HG03066 (cell line): ENCODE measurements around the gene NR2F1.

Experiments used
- ATAC-seq: cut with Tn5 transposase; IDR thresholded peaks from one replicate; pipeline ENCODE4 v1.9.1; 2021; ENCODE audit warnings: low read depth; ENCODE audit not compliant: unreplicated experiment

NR2F1 gene

GRCh38 chr5:93577854-93578812 is 4.9 kb upstream of the NR2F1 start:
- no peak for ATAC-seq

GRCh38 chr5:93578813-93579691 is 4.0 kb upstream of the NR2F1 start:
- no peak for ATAC-seq

GRCh38 chr5:93579692-93580062 is 3.3 kb upstream of the NR2F1 start:
- ATAC-seq, result no peak

GRCh38 chr5:93580063-93580926 is 2.7 kb upstream of the NR2F1 start:
- ATAC-seq, result no peak

- peak; percentile 19 for ATAC-seq
Measured at GRCh38 chr5:93580927-93581445, 2.0 kb upstream of the NR2F1 start, which contains the start of gene NR2F1-AS1. TSS of gene NR2F1-AS1 (minus strand) at chr5:93581219.

GRCh38 chr5:93582167-93582462 is 907 bp upstream of the NR2F1 start:
- no peak for ATAC-seq

- ATAC-seq, result no peak
Measured at GRCh38 chr5:93583439-93583767, 381 bp downstream of the NR2F1 start.

GRCh38 chr5:93583768-93584595 is 960 bp downstream of the NR2F1 start:
- ATAC-seq, result no peak

- no peak for ATAC-seq
Measured at GRCh38 chr5:93584596-93585040, 1.6 kb downstream of the NR2F1 start.

- ATAC-seq, result no peak
Measured at GRCh38 chr5:93585041-93585766, 2.2 kb downstream of the NR2F1 start.

GRCh38 chr5:93585767-93586385 is 2.9 kb downstream of the NR2F1 start:
- no peak for ATAC-seq

GRCh38 chr5:93586736-93587596 is 3.9 kb downstream of the NR2F1 start:
- ATAC-seq, result no peak

GRCh38 chr5:93587597-93588351 is 4.8 kb downstream of the NR2F1 start:
- ATAC-seq, result no peak

- no peak for ATAC-seq
Measured at GRCh38 chr5:93588352-93589151, 5.5 kb downstream of the NR2F1 start.

- no peak for ATAC-seq
Measured at GRCh38 chr5:93589152-93589828, 6.3 kb downstream of the NR2F1 start.

GRCh38 chr5:93589829-93590215 is 6.8 kb downstream of the NR2F1 start:
- ATAC-seq, result no peak
